ENCODE data around the gene PLXNB3. TPM values are rescaled to one million over a fixed set of nuclear protein-coding genes. Genes with fewer than 3 reads are reported as not detected.

PLXNB3 gene
- polyA plus RNA-seq, 1 experiment = 5.5 TPM

DNA sequence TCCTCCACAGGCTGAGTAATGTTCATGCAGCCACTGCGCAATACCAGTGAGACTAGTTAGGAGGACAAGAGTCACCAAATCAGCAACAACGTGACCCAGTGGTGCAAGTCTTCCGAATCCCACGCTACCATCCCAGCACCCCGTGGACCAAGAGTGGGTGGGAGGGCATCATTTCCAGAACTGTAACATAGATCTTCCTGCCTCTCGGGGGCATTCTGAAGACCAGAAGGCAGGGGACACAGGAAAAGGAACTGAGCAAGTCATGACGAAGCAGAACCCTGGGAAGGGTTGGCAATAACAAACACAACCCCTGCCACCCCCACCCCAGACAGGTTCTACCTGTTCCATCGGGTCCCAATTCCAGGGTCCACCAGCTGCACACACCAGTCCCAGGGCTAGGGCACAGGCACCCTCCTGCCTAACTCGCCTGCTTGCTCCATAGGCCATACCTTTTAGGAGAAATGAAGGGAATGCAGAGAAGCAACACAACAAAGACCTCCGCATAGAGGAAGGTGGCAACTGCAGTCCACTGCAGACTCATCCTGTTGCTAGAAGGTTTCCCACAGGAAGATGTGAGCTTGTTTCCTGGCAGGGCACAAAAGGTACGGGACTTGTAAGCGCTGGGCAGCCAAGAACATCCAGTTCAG, 41.2 kb upstream of the PLXNB3 start:
- ChIA-PET POLR2A (interaction anchor here (0.6 kb wide), 2 partner anchors 36 to 813 kb away, joined by 5 to 7 read pairs; no protein-coding TSS in a partner anchor), CTCF (no interaction called here)
- no peak for DNase-seq (ENCODE audit: low read depth, low spot score)
- TF ChIP-seq, protein P1, sequence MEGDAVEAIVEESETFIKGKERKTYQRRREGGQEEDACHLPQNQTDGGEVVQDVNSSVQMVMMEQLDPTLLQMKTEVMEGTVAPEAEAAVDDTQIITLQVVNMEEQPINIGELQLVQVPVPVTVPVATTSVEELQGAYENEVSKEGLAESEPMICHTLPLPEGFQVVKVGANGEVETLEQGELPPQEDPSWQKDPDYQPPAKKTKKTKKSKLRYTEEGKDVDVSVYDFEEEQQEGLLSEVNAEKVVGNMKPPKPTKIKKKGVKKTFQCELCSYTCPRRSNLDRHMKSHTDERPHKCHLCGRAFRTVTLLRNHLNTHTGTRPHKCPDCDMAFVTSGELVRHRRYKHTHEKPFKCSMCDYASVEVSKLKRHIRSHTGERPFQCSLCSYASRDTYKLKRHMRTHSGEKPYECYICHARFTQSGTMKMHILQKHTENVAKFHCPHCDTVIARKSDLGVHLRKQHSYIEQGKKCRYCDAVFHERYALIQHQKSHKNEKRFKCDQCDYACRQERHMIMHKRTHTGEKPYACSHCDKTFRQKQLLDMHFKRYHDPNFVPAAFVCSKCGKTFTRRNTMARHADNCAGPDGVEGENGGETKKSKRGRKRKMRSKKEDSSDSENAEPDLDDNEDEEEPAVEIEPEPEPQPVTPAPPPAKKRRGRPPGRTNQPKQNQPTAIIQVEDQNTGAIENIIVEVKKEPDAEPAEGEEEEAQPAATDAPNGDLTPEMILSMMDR (IDR thresholded peaks at IDR 0.05; ENCODE audit: low read depth, low read length) = no peak
- no peaks in the 10 kb centered on the region for H3K27me3 ChIP-seq (ENCODE audit: control insufficient read depth, insufficient read depth, low read length)
- no peaks in the 10 kb centered on the region for H3K9me3 ChIP-seq (ENCODE audit: control insufficient read depth, insufficient read depth, low read length)
- H3K4me3 ChIP-seq (ENCODE audit: low read depth, low read length) = peak overlapping the region; percentile 66
- peak overlapping the region; percentile 65 for H3K27ac ChIP-seq (ENCODE audit: low read depth, low read length)

DNA sequence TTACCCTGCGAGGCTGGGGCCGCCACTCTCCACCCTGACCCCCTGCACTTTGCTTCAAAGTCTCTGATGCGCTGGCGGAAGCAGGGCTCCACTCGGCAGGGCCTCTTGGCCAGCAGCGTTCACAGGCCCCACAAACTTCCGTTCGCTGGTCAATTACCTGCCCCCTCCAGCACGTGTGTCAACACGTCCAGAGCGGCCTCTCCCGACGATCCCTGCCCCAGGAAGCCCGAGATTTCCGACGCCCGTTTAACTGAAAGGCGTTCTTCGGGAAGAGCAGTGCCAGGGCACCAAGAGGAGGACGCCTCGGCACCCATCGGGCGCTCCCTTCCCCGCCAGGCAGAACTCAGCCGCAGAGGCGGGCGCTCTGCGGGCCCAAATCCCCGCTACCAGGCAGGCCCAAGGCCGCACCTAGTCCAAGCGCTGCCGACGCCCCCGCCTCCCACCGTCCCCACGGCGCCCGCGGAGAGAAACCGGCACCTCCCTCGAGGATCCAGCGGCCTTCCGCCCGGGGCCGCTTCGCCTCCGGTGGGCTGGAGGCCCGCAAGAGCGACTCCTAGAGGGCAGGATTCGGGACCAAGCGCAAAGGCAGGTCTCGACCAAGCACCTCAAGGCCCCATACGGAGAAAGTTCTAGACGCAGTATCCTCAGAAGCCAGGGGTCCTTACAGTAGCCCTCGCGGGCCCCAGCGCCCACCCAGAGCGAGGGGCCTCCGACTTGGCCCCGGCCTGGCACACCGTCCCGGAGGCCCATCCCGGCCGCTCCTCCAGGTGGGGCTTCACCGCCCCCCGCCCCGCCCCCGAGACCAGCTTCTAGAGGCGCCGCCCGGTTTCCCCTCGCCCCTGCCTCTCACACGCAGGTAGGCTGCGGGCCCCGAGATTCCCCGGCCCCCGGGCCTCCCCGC, 40.4 kb upstream of the PLXNB3 start:
- Histone ChIP-seq H3K4me3 (ENCODE audit: low read depth, low read length) (peak overlapping the region; percentile 66), H3K27me3 (ENCODE audit: control insufficient read depth, insufficient read depth, low read length) (no peaks in the 10 kb centered on the region), H3K9me3 (ENCODE audit: control insufficient read depth, insufficient read depth, low read length) (no peaks in the 10 kb centered on the region), H3K27ac (ENCODE audit: low read depth, low read length) (peak overlapping the region; percentile 65)
- TF ChIP-seq, protein P1 (IDR thresholded peaks at IDR 0.05; ENCODE audit: low read depth, low read length) = peak; percentile 46
- ChIA-PET CTCF (no interaction called here), POLR2A (interaction anchor here (0.6 to 0.9 kb wide), 3 partner anchors 36 to 814 kb away, joined by 5 to 7 read pairs (median 6); partner anchors contain the start of gene CCNQ)
- no peak for DNase-seq (ENCODE audit: low read depth, low spot score)

DNA sequence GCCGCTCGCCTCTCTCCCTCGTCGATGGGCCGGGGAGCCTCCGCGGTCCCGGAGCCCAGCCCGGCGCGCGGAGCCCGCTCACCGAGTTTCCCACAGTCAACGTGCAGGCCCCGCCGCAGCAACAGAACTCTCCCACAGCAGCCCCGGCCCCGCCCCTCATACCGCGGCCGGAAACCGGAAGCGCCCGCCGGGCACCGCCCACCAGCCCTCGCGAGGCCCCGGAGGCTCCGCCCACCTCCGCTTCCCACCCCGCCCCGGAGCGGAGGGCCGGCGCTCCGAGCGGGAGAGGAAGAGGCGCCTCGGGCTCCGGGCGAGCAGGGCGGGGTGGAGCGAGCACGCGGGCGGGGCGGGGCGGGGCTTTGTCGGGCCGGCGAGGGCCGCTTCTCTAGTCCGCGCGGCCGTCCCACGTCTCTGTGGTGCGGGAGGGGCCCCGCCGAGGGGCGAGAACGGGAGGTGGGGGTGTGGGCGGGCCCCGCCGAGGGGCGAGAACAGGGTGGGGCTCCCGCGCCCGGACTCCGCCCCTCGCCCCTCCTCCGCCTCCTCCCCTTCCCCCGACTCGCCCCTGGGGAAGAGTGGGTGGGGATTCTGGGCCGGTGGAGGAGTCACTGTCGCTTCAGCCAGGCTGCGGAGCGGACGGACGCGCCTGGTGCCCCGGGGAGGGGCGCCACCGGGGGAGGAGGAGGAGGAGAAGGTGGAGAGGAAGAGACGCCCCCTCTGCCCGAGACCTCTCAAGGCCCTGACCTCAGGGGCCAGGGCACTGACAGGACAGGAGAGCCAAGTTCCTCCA, 39.6 kb upstream of the PLXNB3 start, which contains the start of the genes ABCD1 and BCAP31:
Gene ABCD1, plus strand, starts transcription at position 605 of the 787 bp plus-strand sequence. CDS start 411 bp downstream, outside the sequence.
Gene BCAP31, minus strand, starts transcription at position 136 of the 787 bp plus-strand sequence. CDS start 1,143 bp downstream, outside the sequence.
- CTCF ChIA-PET = no interaction called here
- Histone ChIP-seq H3K4me3 (ENCODE audit: low read depth, low read length) (peak within 1 kb of the TSS; percentile 66), H3K27me3 (ENCODE audit: control insufficient read depth, insufficient read depth, low read length) (no peaks in the 10 kb centered on the region), H3K9me3 (ENCODE audit: control insufficient read depth, insufficient read depth, low read length) (no peaks in the 10 kb centered on the region), H3K27ac (ENCODE audit: low read depth, low read length) (peak within 1 kb of the TSS; percentile 65)
- POLR2A ChIA-PET = interaction anchor here (0.9 kb wide), 1 partner anchor 125 kb away, joined by 6 read pairs; the partner anchor contains the start of gene CCNQ
- TF ChIP-seq, protein P1 (IDR thresholded peaks at IDR 0.05; ENCODE audit: low read depth, low read length) = no peak
- peak; percentile 53 for DNase-seq (ENCODE audit: low read depth, low spot score)

DNA sequence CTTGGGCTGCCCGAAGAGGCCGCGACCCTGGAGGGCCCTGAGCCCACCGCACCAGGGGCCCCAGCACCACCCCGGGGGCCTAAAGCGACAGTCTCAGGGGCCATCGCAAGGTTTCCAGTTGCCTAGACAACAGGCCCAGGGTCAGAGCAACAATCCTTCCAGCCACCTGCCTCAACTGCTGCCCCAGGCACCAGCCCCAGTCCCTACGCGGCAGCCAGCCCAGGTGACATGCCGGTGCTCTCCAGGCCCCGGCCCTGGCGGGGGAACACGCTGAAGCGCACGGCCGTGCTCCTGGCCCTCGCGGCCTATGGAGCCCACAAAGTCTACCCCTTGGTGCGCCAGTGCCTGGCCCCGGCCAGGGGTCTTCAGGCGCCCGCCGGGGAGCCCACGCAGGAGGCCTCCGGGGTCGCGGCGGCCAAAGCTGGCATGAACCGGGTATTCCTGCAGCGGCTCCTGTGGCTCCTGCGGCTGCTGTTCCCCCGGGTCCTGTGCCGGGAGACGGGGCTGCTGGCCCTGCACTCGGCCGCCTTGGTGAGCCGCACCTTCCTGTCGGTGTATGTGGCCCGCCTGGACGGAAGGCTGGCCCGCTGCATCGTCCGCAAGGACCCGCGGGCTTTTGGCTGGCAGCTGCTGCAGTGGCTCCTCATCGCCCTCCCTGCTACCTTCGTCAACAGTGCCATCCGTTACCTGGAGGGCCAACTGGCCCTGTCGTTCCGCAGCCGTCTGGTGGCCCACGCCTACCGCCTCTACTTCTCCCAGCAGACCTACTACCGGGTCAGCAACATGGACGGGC, 38.8 kb upstream of the PLXNB3 start:
- no peak overlapping the region for H3K27ac ChIP-seq (ENCODE audit: low read depth, low read length)
- ChIA-PET POLR2A (no interaction called here), CTCF (no interaction called here)
- peak overlapping the region; percentile 56 for H3K4me3 ChIP-seq (ENCODE audit: low read depth, low read length)
- no peak for DNase-seq (ENCODE audit: low read depth, low spot score)
- no peaks in the 10 kb centered on the region for H3K9me3 ChIP-seq (ENCODE audit: control insufficient read depth, insufficient read depth, low read length)
- no peaks in the 10 kb centered on the region for H3K27me3 ChIP-seq (ENCODE audit: control insufficient read depth, insufficient read depth, low read length)
- TF ChIP-seq, protein P1 (IDR thresholded peaks at IDR 0.05; ENCODE audit: low read depth, low read length) = no peak
